ENCODE measurements around the gene COG3. TPM values are rescaled to one million over a fixed set of nuclear protein-coding genes. Genes with fewer than 3 reads are reported as not detected.

The COG3 gene
- total and polyA plus RNA-seq, 2 of the 13 experiments (the other 11 are each of a cell fraction or from before 2014, with no cell fraction given) = 37.8 to 47.5 TPM

GRCh38 chr13:45447050-45447661 is 17.6 kb upstream of the COG3 start (continued):
- no peak for TF ChIP-seq DBP (CRISPR knock-in tag; IDR thresholded peaks at IDR 0.05; ENCODE audit: not compliant biosample characterization)
- no peak for TF ChIP-seq MAX (IDR thresholded peaks at IDR 0.05)
- peak; percentile 45; the same call in 1 of the 2 replicates for TF ChIP-seq KDM2A (CRISPR knock-in tag; IDR thresholded peaks at IDR 0.05; ENCODE audit: borderline replicate concordance, low read depth)
- no peak for TF ChIP-seq HNRNPL (IDR thresholded peaks at IDR 0.05; ENCODE audit: low read depth, low read length)
- no peak for TF ChIP-seq KLF15 (CRISPR knock-in tag; IDR thresholded peaks at IDR 0.05; ENCODE audit: borderline replicate concordance)
- TF ChIP-seq TEF (CRISPR knock-in tag; IDR thresholded peaks at IDR 0.05) = no peak
- TF ChIP-seq ZBTB37 (CRISPR knock-in tag; IDR thresholded peaks at IDR 0.05) = no peak
- no peak for TF ChIP-seq ZNF33A (CRISPR knock-in tag; IDR thresholded peaks at IDR 0.05; ENCODE audit: borderline replicate concordance)
